ENCODE results near the gene SLC25A52.
A peak's percentile ranks its signal among the peaks of the same experiment; 100 is the strongest.

SLC25A52 gene

GRCh38 chr18:31722369-31722957 is 38.2 kb downstream of the SLC25A52 start:
- H3K4me2 ChIP-seq (ENCODE audit: low read depth, low read length) = no peak overlapping the region

GRCh38 chr18:31721601-31722000 is 39.1 kb downstream of the SLC25A52 start:
- Histone ChIP-seq H2AFZ (ENCODE audit: low read length) (no peak overlapping the region), H3F3A (ENCODE audit: insufficient read depth, low read length) (no peaks in the 10 kb centered on the region), H3K79me2 (ENCODE audit: low read length) (no peaks in the 10 kb centered on the region), H3K4me3 (ENCODE audit: low read length) (no peak overlapping the region), H3K27ac (ENCODE audit: low read length) (no peak overlapping the region), H3K9me2 (replicated peaks; ENCODE audit: insufficient read depth, low read length) (no peaks in the 10 kb centered on the region), H3K4me2 (ENCODE audit: low read depth, low read length) (no peak overlapping the region), H3K36me3 (replicated peaks; ENCODE audit: insufficient read depth, low read length) (no peaks in the 10 kb centered on the region), H3K27me3 (replicated peaks; ENCODE audit: insufficient read depth, low read length) (no peaks in the 10 kb centered on the region), H3K4me1 (ENCODE audit: low read length) (no peaks in the 10 kb centered on the region), H3K9ac (ENCODE audit: low read length) (no peak overlapping the region), H3K9me3 (replicated peaks; ENCODE audit: insufficient read depth, low read length) (no peaks in the 10 kb centered on the region), H4K20me1 (ENCODE audit: insufficient read depth, low read length) (no peaks in the 10 kb centered on the region)
- no peak for TF ChIP-seq EZH2phosphoT487 (IDR thresholded peaks at IDR 0.05; ENCODE audit: low read length)
- no peak for DNase-seq

More at GRCh38 chr18:31722369-31722957, 38.2 kb downstream of the SLC25A52 start:
- H3K9ac ChIP-seq (ENCODE audit: low read length) = no peak overlapping the region
- H3K27me3 ChIP-seq (replicated peaks; ENCODE audit: insufficient read depth, low read length) = no peaks in the 10 kb centered on the region
- H3K27ac ChIP-seq (ENCODE audit: low read length) = no peak overlapping the region
- no peaks in the 10 kb centered on the region for H3K9me2 ChIP-seq (replicated peaks; ENCODE audit: insufficient read depth, low read length)
- no peaks in the 10 kb centered on the region for H3F3A ChIP-seq (ENCODE audit: insufficient read depth, low read length)
- no peaks in the 10 kb centered on the region for H3K9me3 ChIP-seq (replicated peaks; ENCODE audit: insufficient read depth, low read length)
- H3K4me3 ChIP-seq (ENCODE audit: low read length) = no peak overlapping the region
- H3K79me2 ChIP-seq (ENCODE audit: low read length) = no peaks in the 10 kb centered on the region
- H3K4me1 ChIP-seq (ENCODE audit: low read length) = no peaks in the 10 kb centered on the region
- H2AFZ ChIP-seq (ENCODE audit: low read length) = no peak overlapping the region
- no peak for TF ChIP-seq EZH2 (optimal IDR thresholded peaks at IDR 0.05; ENCODE audit: low read depth, low read length)
- peak; percentile 87 for TF ChIP-seq CTCF (IDR thresholded peaks at IDR 0.05; ENCODE audit: low read length)
- TF ChIP-seq EZH2phosphoT487 (IDR thresholded peaks at IDR 0.05; ENCODE audit: low read length) = no peak
- H3K36me3 ChIP-seq (replicated peaks; ENCODE audit: insufficient read depth, low read length) = no peaks in the 10 kb centered on the region
- no peaks in the 10 kb centered on the region for H4K20me1 ChIP-seq (ENCODE audit: insufficient read depth, low read length)
- DNase-seq = peak; percentile 75

- no peaks in the 10 kb centered on the region for H3K9me3 ChIP-seq (replicated peaks; ENCODE audit: insufficient read depth, low read length)
- no peaks in the 10 kb centered on the region for H3K4me1 ChIP-seq (ENCODE audit: low read length)
- H2AFZ ChIP-seq (ENCODE audit: low read length) = no peak overlapping the region
- no peak for TF ChIP-seq CTCF (IDR thresholded peaks at IDR 0.05; ENCODE audit: low read length)
- no peak for TF ChIP-seq EZH2phosphoT487 (IDR thresholded peaks at IDR 0.05; ENCODE audit: low read length)
- TF ChIP-seq EZH2 (optimal IDR thresholded peaks at IDR 0.05; ENCODE audit: low read depth, low read length) = no peak
- H3K9me2 ChIP-seq (replicated peaks; ENCODE audit: insufficient read depth, low read length) = no peaks in the 10 kb centered on the region
- H3K27me3 ChIP-seq (replicated peaks; ENCODE audit: insufficient read depth, low read length) = no peaks in the 10 kb centered on the region
- DNase-seq = no peak
- no peak overlapping the region for H3K4me3 ChIP-seq (ENCODE audit: low read length)
- H4K20me1 ChIP-seq (ENCODE audit: insufficient read depth, low read length) = no peaks in the 10 kb centered on the region
- H3K27ac ChIP-seq (ENCODE audit: low read length) = no peak overlapping the region
- H3K79me2 ChIP-seq (ENCODE audit: low read length) = no peaks in the 10 kb centered on the region
- H3F3A ChIP-seq (ENCODE audit: insufficient read depth, low read length) = no peaks in the 10 kb centered on the region
- H3K4me2 ChIP-seq (ENCODE audit: low read depth, low read length) = no peak overlapping the region
- H3K9ac ChIP-seq (ENCODE audit: low read length) = no peak overlapping the region
- H3K36me3 ChIP-seq (replicated peaks; ENCODE audit: insufficient read depth, low read length) = no peaks in the 10 kb centered on the region
These were observed 39.8 kb downstream of the SLC25A52 start for GRCh38 chr18:31720867-31721266.

GRCh38 chr18:31719363-31720006 is 41.2 kb downstream of the SLC25A52 start:
- no peak overlapping the region for H3K4me2 ChIP-seq (ENCODE audit: low read depth, low read length)
- H3K9me3 ChIP-seq (replicated peaks; ENCODE audit: insufficient read depth, low read length) = no peaks in the 10 kb centered on the region
- no peaks in the 10 kb centered on the region for H3K4me1 ChIP-seq (ENCODE audit: low read length)
- H3K9me2 ChIP-seq (replicated peaks; ENCODE audit: insufficient read depth, low read length) = no peaks in the 10 kb centered on the region
- H2AFZ ChIP-seq (ENCODE audit: low read length) = no peak overlapping the region
- H3K27ac ChIP-seq (ENCODE audit: low read length) = no peak overlapping the region
- no peaks in the 10 kb centered on the region for H3K36me3 ChIP-seq (replicated peaks; ENCODE audit: insufficient read depth, low read length)
- TF ChIP-seq EZH2 (optimal IDR thresholded peaks at IDR 0.05; ENCODE audit: low read depth, low read length) (no peak), EZH2phosphoT487 (IDR thresholded peaks at IDR 0.05; ENCODE audit: low read length) (no peak), CTCF (IDR thresholded peaks at IDR 0.05; ENCODE audit: low read length) (no peak)
- H3K79me2 ChIP-seq (ENCODE audit: low read length) = no peaks in the 10 kb centered on the region
- H3F3A ChIP-seq (ENCODE audit: insufficient read depth, low read length) = no peaks in the 10 kb centered on the region
- no peak for DNase-seq
- H3K9ac ChIP-seq (ENCODE audit: low read length) = no peak overlapping the region
- no peak overlapping the region for H3K4me3 ChIP-seq (ENCODE audit: low read length)
- no peaks in the 10 kb centered on the region for H4K20me1 ChIP-seq (ENCODE audit: insufficient read depth, low read length)
- no peaks in the 10 kb centered on the region for H3K27me3 ChIP-seq (replicated peaks; ENCODE audit: insufficient read depth, low read length)

All from MM.1S (cell line).